SK-N-SH (cell line): ENCODE data around the gene CNGA2. TPM values are rescaled to one million over a fixed set of nuclear protein-coding genes. Genes with fewer than 3 reads are reported as not detected.

Experiments used
- CTCF ChIA-PET: fragments of 300-600, 350-600 bp; formaldehyde crosslinking; extraction: SDS; loops from one replicate; lab custom pipeline; 2021; lab: Yijun Ruan, JAX
- POLR2A ChIA-PET: fragments of 350-600 bp; sonication (Branson Sonifier 250); formaldehyde crosslinking; extraction: SDS; loops from one replicate; lab custom pipeline; 2020; ENCODE audit warnings: antibody characterized with exemption, inconsistent platforms; lab: Yijun Ruan, JAX
- DNase-seq: peaks from one replicate; pipeline ENCODE4 v3.0.0; 2012
- H2AFZ ChIP-seq: fragments of 200-600 bp; sonication (generic); 2 replicates; pipeline ENCODE4 v1.8.1; 2016; ENCODE audit warnings: antibody characterized with exemption, mild to moderate bottlenecking, low read depth
- H3F3A ChIP-seq: fragments of 200-600 bp; sonication (generic); replicated peaks from 2 replicates; pipeline ENCODE3; 2016; ENCODE audit warnings: antibody characterized with exemption, mild to moderate bottlenecking; ENCODE audit not compliant: insufficient read depth
- H3K27ac ChIP-seq, 2 experiments: fragments of 200-500 bp in 1 of 2; fragments of 200-600 bp in 1 of 2; sonication (Bioruptor generic) in 1 of 2; sonication (generic), shearing (Covaris generic) in 1 of 2; 2 replicates each; pipeline versions ENCODE4 v1.5.1 to v1.6.1; 2014 to 2016; ENCODE audit warnings: low read depth in 2 of 2, inconsistent platforms in 1 of 2, low read length in 1 of 2, mild to moderate bottlenecking in 1 of 2, mixed read lengths in 1 of 2
- H3K27me3 ChIP-seq: fragments of 200-600 bp; sonication (generic), shearing (Covaris generic); 2 replicates; pipeline ENCODE4 v1.6.1; 2016; ENCODE audit warnings: mixed run types; ENCODE audit not compliant: insufficient read depth
- H3K36me3 ChIP-seq, 2 experiments: fragments of 200-500 bp in 1 of 2; fragments of 200-600 bp in 1 of 2; sonication (Bioruptor generic) in 1 of 2; sonication (generic) in 1 of 2; replicated peaks in 1 of 2; 2 replicates each; pipeline versions ENCODE3 to v1.5.1; 2014 to 2016; ENCODE audit warnings: low read length in 1 of 2, mild to moderate bottlenecking in 1 of 2; ENCODE audit not compliant: insufficient read depth in 2 of 2, control insufficient read depth in 1 of 2
- H3K4me1 ChIP-seq, 2 experiments: fragments of 200-500 bp in 1 of 2; fragments of 200-600 bp in 1 of 2; sonication (Bioruptor generic) in 1 of 2; sonication (generic), shearing (Covaris generic) in 1 of 2; 2 replicates each; pipeline versions ENCODE4 v1.5.1 to v1.6.1; 2014 to 2016; ENCODE audit warnings: low read depth in 1 of 2, low read length in 1 of 2, mixed run types in 1 of 2; ENCODE audit not compliant: insufficient read depth in 2 of 2, control insufficient read depth in 1 of 2
- H3K4me2 ChIP-seq: fragments of 200-600 bp; sonication (generic), shearing (Covaris generic); 2 replicates; pipeline ENCODE4 v1.6.1; 2017; ENCODE audit warnings: mixed run types
- H3K4me3 ChIP-seq, 2 experiments: fragments of 200-500 bp in 1 of 2; fragments of 200-600 bp in 1 of 2; sonication (Bioruptor generic) in 1 of 2; sonication (generic), shearing (Covaris generic) in 1 of 2; 2 replicates each; pipeline versions ENCODE4 v1.5.1 to v1.8.1; 2014 to 2016; ENCODE audit warnings: low read depth in 2 of 2, inconsistent platforms in 1 of 2, low read length in 1 of 2, mild to moderate bottlenecking in 1 of 2, mixed read lengths in 1 of 2, moderate library complexity in 1 of 2
- H3K79me2 ChIP-seq: fragments of 200-600 bp; sonication (generic); 2 replicates; pipeline ENCODE4 v1.8.1; 2017; ENCODE audit warnings: mild to moderate bottlenecking; ENCODE audit not compliant: insufficient read depth
- H3K9ac ChIP-seq: fragments of 200-600 bp; sonication (generic); 2 replicates; pipeline ENCODE4 v1.6.1; 2017; ENCODE audit warnings: mixed run types
- H3K9me2 ChIP-seq: fragments of 200-600 bp; sonication (generic); 2 replicates; pipeline ENCODE4 v1.6.1; 2017; ENCODE audit warnings: mixed run types
- H3K9me3 ChIP-seq: fragments of 200-600 bp; sonication (generic); 2 replicates; pipeline ENCODE4 v1.6.1; 2017; ENCODE audit warnings: mixed run types, mild to moderate bottlenecking, moderate library complexity
- H4K20me1 ChIP-seq: fragments of 200-600 bp; sonication (generic); 2 replicates; pipeline ENCODE4 v1.6.1; 2017; ENCODE audit warnings: mild to moderate bottlenecking, mixed run types; ENCODE audit not compliant: insufficient read depth
- EP300 ChIP-seq, 2 experiments: IDR thresholded peaks; 2 replicates each; pipeline versions ENCODE4 v1.4.0 to v1.6.1; 2012; ENCODE audit warnings: borderline replicate concordance in 1 of 2, low read depth in 1 of 2, low read length in 1 of 2
- FOSL2 ChIP-seq: IDR thresholded peaks from 2 replicates; pipeline ENCODE4 v1.4.0; 2012; ENCODE audit warnings: low read depth, mild to moderate bottlenecking, moderate library complexity, borderline replicate concordance
- FOXM1 ChIP-seq: IDR thresholded peaks from 2 replicates; pipeline ENCODE4 v1.4.0; 2012; ENCODE audit warnings: low read depth, mild to moderate bottlenecking
- GABPA ChIP-seq: IDR thresholded peaks from 2 replicates; pipeline ENCODE4 v1.4.0; 2012; ENCODE audit warnings: low read depth, mild to moderate bottlenecking
- GATA2 ChIP-seq: sonication (generic); formaldehyde crosslinking; IDR thresholded peaks from 2 replicates; pipeline ENCODE4 v1.5.0; 2020; ENCODE audit warnings: mild to moderate bottlenecking, missing genetic modification reagents
- JUND ChIP-seq: IDR thresholded peaks from 2 replicates; pipeline ENCODE4 v1.4.0; 2012
- MAX ChIP-seq: IDR thresholded peaks from 2 replicates; pipeline ENCODE4 v1.4.0; 2012; ENCODE audit warnings: low read depth
- MEF2A ChIP-seq: IDR thresholded peaks from 2 replicates; pipeline ENCODE4 v1.4.0; 2012; ENCODE audit warnings: low read depth, borderline replicate concordance
- PBX3 ChIP-seq: IDR thresholded peaks from 2 replicates; pipeline ENCODE4; 2012
- POLR2AphosphoS5 ChIP-seq: IDR thresholded peaks from 2 replicates; pipeline ENCODE4 v1.6.1; 2012; ENCODE audit warnings: low read depth, low read length
- REST ChIP-seq: IDR thresholded peaks from 2 replicates; pipeline ENCODE4 v1.6.1; 2012; ENCODE audit warnings: mild to moderate bottlenecking, low read depth, low read length, moderate library complexity
- SIN3A ChIP-seq: IDR thresholded peaks from 2 replicates; pipeline ENCODE4 v1.6.1; 2012; ENCODE audit warnings: low read depth, mild to moderate bottlenecking, low read length, moderate library complexity, borderline replicate concordance
- SMC3 ChIP-seq: IDR thresholded peaks from 2 replicates; pipeline ENCODE4 v1.6.1; 2012; ENCODE audit warnings: low read depth, low read length, improper control_type of control experiment
- TCF12 ChIP-seq: IDR thresholded peaks from 2 replicates; pipeline ENCODE4 v1.4.0; 2012
- TEAD4 ChIP-seq: IDR thresholded peaks from 2 replicates; pipeline ENCODE4 v1.4.0; 2012; ENCODE audit warnings: mild to moderate bottlenecking, borderline replicate concordance; ENCODE audit not compliant: insufficient read depth
- USF2 ChIP-seq: fragments of 150-350 bp; IDR thresholded peaks from 2 replicates; pipeline ENCODE4 v1.6.1; 2017; ENCODE audit warnings: antibody characterized with exemption, low read length, low read depth, borderline replicate concordance
- YY1 ChIP-seq: IDR thresholded peaks from 2 replicates; pipeline ENCODE4 v1.4.0; 2012; ENCODE audit warnings: low read depth, mild to moderate bottlenecking
- WGBS: methylation state at CpG from one replicate; pipeline ENCODE4 v1.1.6; 2017; ENCODE audit warnings: low lambda C conversion rate; 5-methylcytosine and 5-hydroxymethylcytosine counted together
- polyA plus RNA-seq, 3 experiments: library from polyadenylated mRNA; depleted of rRNA; stranded (reverse); fragments of >200 nt; gene quantifications; 2 replicates each; pipeline ENCODE4 v1.2.3, GENCODE V29; 2012

The CNGA2 gene
- polyA plus RNA-seq, 1 of the 3 experiments (the other 2 are of a cell fraction): not detected

- Histone ChIP-seq H3K79me2 (no peaks in the 10 kb centered on the region), H3K36me3 (no peaks in the 10 kb centered on the region), H3F3A (no peaks in the 10 kb centered on the region), H3K9me2 (no peaks in the 10 kb centered on the region), H3K27me3 (peaks cover 14% of the 10 kb centered on the region), H3K4me2 (no peak overlapping the region)
- CTCF ChIA-PET: no interaction called here
- no peak for TF ChIP-seq FOXM1
- no peak for TF ChIP-seq TCF12
- TF ChIP-seq GABPA: no peak
- no peak for TF ChIP-seq FOSL2
- TF ChIP-seq MEF2A: no peak
- no peak for TF ChIP-seq YY1
- TF ChIP-seq, all 33 proteins: peak for 0
- no peak overlapping the region for H3K4me3 ChIP-seq
- WGBS: 6% methylated on average over 5 of the region's 7 CpGs
- H3K4me1 ChIP-seq: no peaks in the 10 kb centered on the region
- no peaks in the 10 kb centered on the region for H3K9me3 ChIP-seq
- no peak overlapping the region for H3K9ac ChIP-seq
- H2AFZ ChIP-seq: no peak overlapping the region
- POLR2A ChIA-PET: no interaction called here
- H4K20me1 ChIP-seq: no peaks in the 10 kb centered on the region
- no peak overlapping the region for H3K27ac ChIP-seq
- DNase-seq: no peak
These were observed 31.7 kb upstream of the CNGA2 start for GRCh38 chrX:151702741-151703340.

GRCh38 chrX:151703487-151703886 lies 31.1 kb upstream of the CNGA2 start:
- no peak overlapping the region for H2AFZ ChIP-seq
- H3K27ac ChIP-seq: no peak overlapping the region
- DNase-seq: no peak
- no peaks in the 10 kb centered on the region for H3K79me2 ChIP-seq
- no peak overlapping the region for H3K9ac ChIP-seq
- no peak overlapping the region for H3K4me2 ChIP-seq
- no peaks in the 10 kb centered on the region for H3K9me3 ChIP-seq
- no peaks in the 10 kb centered on the region for H3F3A ChIP-seq
- H3K4me1 ChIP-seq: no peaks in the 10 kb centered on the region
- H3K27me3 ChIP-seq: peaks cover 14% of the 10 kb centered on the region
- no peak overlapping the region for H3K4me3 ChIP-seq
- POLR2A ChIA-PET: no interaction called here
- H3K36me3 ChIP-seq: no peaks in the 10 kb centered on the region
- CTCF ChIA-PET: no interaction called here
- no peaks in the 10 kb centered on the region for H4K20me1 ChIP-seq
- H3K9me2 ChIP-seq: no peaks in the 10 kb centered on the region
- 0% methylated on average over 7 of the region's 7 CpGs for WGBS
- no peak for TF ChIP-seq GATA2 (CRISPR knock-in tag)
- no peak for TF ChIP-seq FOSL2
- TF ChIP-seq EP300 (IDR thresholded peaks at IDR 0.05; ENCODE audit: borderline replicate concordance in 1 of 2, low read depth in 1 of 2, low read length in 1 of 2): no peak
- no peak for TF ChIP-seq TEAD4
- TF ChIP-seq JUND: no peak
- TF ChIP-seq PBX3: no peak

- Histone ChIP-seq H3K4me2 (no peak overlapping the region), H3K27me3 (peaks cover 14% of the 10 kb centered on the region), H2AFZ (no peak overlapping the region), H3K9ac (no peak overlapping the region), H3K9me3 (no peaks in the 10 kb centered on the region), H3F3A (no peaks in the 10 kb centered on the region), H3K79me2 (no peaks in the 10 kb centered on the region), H3K36me3 (no peaks in the 10 kb centered on the region), H3K4me1 (no peaks in the 10 kb centered on the region), H3K27ac (no peak overlapping the region), H3K4me3 (no peak overlapping the region), H4K20me1 (no peaks in the 10 kb centered on the region), H3K9me2 (no peaks in the 10 kb centered on the region)
- DNase-seq: no peak
- WGBS: 8% methylated on average over 13 of the region's 13 CpGs
- POLR2A ChIA-PET: no interaction called here
- CTCF ChIA-PET: no interaction called here
- TF ChIP-seq SIN3A (no peak), MAX (no peak), GATA2 (CRISPR knock-in tag) (no peak), TCF12 (no peak), REST (no peak), SMC3 (no peak), POLR2AphosphoS5 (no peak), USF2 (no peak)
These were observed 30.4 kb upstream of the CNGA2 start for GRCh38 chrX:151704041-151704663.
